Thyroid gland (tissue), 4 donors: ENCODE results near the gene PLEKHA7. TPM values are rescaled to one million over a fixed set of nuclear protein-coding genes. Genes with fewer than 3 reads are reported as not detected.
"Not testable (repeated sequence)": the region's sequence is repeated elsewhere in the genome, so short reads cannot be mapped to it uniquely, and the experiment has no call there.

Experiments used
- DNase-seq, 2 donors: peaks; one replicate each; pipeline ENCODE4 v3.0.0-alpha.2; 2019
- H3K27ac ChIP-seq, 3 donors: fragments of 200-600 bp; sonication (generic); 1 replicate in 2 of 3; 2 replicates in 1 of 3; pipeline ENCODE4 v1.5.1; 2016 to 2019; ENCODE audit warnings: mild to moderate bottlenecking in 1 of 3, moderate library complexity in 1 of 3
- H3K27me3 ChIP-seq: fragments of 200-600 bp; sonication (generic); one replicate; pipeline ENCODE4 v1.5.1; 2019
- H3K36me3 ChIP-seq, 2 donors: fragments of 200-600 bp; sonication (generic); one replicate each; pipeline ENCODE4 v1.5.1; 2016 to 2019
- H3K4me1 ChIP-seq, 2 donors: fragments of 200-600 bp; sonication (generic); one replicate each; pipeline ENCODE4 v1.5.1; 2017 to 2019
- H3K4me3 ChIP-seq, 3 donors: fragments of 200-600 bp; sonication (generic); replicated peaks in 1 of 3; 1 replicate in 2 of 3; 2 replicates in 1 of 3; pipeline ENCODE4 v1.5.1; 2016; ENCODE audit warnings: mild to moderate bottlenecking in 1 of 3
- H3K9me3 ChIP-seq: fragments of 200-600 bp; sonication (generic); one replicate; pipeline ENCODE4 v1.5.1; 2017
- POLR2A ChIP-seq, 2 donors: fragments of 450-650 bp; IDR thresholded peaks; one replicate each; pipeline ENCODE4 v1.6.1; 2017; ENCODE audit warnings: antibody characterized with exemption in 2 of 2, mild to moderate bottlenecking in 2 of 2, moderate library complexity in 1 of 2
- WGBS, 2 donors: methylation state at CpG; one replicate each; pipeline ENCODE4 v1.1.5; 2017; 5-methylcytosine and 5-hydroxymethylcytosine counted together
- intact Hi-C: fragments of 100-400 bp; cut with DNase I; formaldehyde crosslinking; loops from one replicate; pipeline ENCODE4 v1.15.1; 2023
- total RNA-seq, 4 donors: library from RNA; depleted of rRNA; stranded (reverse); fragments of >200 nt; gene quantifications; one replicate each; pipeline ENCODE4 v1.2.3, GENCODE V29; 2016
- TF ChIP-seq, protein P1 (sequence below), 6 experiments: fragments of 200-600 bp in 3 of 6; fragments of 450-650 bp in 3 of 6; sonication (generic) in 3 of 6; IDR thresholded peaks; one replicate each; pipeline ENCODE4 v1.5.1; 2016 to 2019; ENCODE audit warnings: antibody characterized with exemption in 6 of 6, mild to moderate bottlenecking in 2 of 6, inconsistent platforms in 1 of 6, moderate library complexity in 1 of 6

PLEKHA7 gene
- total RNA-seq, 4 donors from 2014 or later, result 22.5 to 29.0 (median 23.4) TPM

DNA sequence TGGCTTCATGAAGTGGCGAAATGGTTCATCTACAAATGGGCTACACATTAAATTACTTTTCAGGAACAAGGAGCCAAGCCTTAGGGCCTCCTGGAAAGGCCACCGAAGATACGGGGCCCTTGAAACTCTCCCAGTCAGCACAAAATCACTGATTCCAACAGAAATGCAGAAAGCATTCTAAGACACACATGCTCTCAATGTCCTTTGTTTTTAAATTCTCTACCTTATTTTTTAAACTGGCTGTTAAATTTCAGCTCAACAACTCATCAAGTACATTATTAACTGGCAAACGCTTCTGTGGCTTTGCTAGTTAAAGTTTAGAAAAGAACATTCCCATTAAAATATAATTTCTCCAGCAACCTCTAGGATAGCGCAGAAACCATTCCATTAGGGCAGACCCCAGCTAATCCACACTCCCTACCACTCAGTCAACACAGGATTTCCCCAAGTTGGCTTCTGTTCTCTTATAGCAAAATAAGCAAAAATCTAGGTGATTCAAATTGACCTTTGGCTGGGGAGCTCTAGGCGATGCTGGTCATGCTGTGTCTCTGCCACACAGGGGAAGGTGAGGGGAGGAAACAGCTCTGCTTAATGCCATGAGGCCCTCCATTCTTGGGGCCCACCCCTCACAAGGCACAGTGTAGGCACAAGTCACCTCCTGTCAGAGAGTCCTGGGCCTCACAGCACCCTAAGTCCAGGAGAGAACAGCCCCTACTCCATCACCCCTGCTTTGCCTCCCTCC is 47.1 kb downstream of the PLEKHA7 start:
- intact Hi-C loops, result no loop called here
- Histone ChIP-seq H3K27me3 (no peaks in the 10 kb centered on the region), H3K4me3 (no peak overlapping the region), H3K36me3 (no peaks in the 10 kb centered on the region), H3K4me1 (peaks cover 14 to 23% of the 10 kb centered on the region in 2 donors), H3K27ac (no peak overlapping the region), H3K9me3 (no peaks in the 10 kb centered on the region)
- no peak for DNase-seq
- TF ChIP-seq, protein P1, sequence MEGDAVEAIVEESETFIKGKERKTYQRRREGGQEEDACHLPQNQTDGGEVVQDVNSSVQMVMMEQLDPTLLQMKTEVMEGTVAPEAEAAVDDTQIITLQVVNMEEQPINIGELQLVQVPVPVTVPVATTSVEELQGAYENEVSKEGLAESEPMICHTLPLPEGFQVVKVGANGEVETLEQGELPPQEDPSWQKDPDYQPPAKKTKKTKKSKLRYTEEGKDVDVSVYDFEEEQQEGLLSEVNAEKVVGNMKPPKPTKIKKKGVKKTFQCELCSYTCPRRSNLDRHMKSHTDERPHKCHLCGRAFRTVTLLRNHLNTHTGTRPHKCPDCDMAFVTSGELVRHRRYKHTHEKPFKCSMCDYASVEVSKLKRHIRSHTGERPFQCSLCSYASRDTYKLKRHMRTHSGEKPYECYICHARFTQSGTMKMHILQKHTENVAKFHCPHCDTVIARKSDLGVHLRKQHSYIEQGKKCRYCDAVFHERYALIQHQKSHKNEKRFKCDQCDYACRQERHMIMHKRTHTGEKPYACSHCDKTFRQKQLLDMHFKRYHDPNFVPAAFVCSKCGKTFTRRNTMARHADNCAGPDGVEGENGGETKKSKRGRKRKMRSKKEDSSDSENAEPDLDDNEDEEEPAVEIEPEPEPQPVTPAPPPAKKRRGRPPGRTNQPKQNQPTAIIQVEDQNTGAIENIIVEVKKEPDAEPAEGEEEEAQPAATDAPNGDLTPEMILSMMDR (IDR thresholded peaks at IDR 0.05), result no peak
- no peak for TF ChIP-seq POLR2A (IDR thresholded peaks at IDR 0.05)
- 72 to 75% methylated on average over 6 of the region's 6 CpGs for WGBS, 2 donors

DNA sequence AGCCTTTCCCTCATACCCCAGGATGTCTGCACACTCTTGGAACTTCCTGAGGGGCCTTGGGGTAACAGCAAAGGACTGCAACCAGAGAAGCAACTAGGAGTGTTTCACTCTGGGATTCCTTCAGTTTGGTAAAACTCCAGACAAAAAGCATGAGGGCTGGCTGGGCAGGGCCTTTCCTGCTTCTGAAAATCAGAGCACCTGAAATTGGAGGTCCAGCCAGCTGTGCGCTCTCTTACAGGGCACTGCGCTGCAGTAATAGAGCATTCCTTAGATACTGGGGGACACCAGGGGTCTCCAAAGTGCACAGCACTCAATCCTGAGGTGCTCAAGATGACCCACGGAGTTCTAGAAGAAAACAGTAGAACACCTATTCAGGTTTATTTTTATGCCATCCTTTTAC is 49.7 kb downstream of the PLEKHA7 start:
- no peaks in the 10 kb centered on the region for H3K9me3 ChIP-seq
- no peak for DNase-seq
- H3K4me3 ChIP-seq, result no peak overlapping the region
- H3K27ac ChIP-seq, result no peak overlapping the region
- TF ChIP-seq POLR2A (IDR thresholded peaks at IDR 0.05), result no peak
- TF ChIP-seq, protein P1 (IDR thresholded peaks at IDR 0.05), result no peak
- peaks cover 14 to 23% of the 10 kb centered on the region in 2 donors for H3K4me1 ChIP-seq
- 93 to 98% methylated on average over 3 of the region's 3 CpGs for WGBS, 2 donors
- no peaks in the 10 kb centered on the region for H3K36me3 ChIP-seq
- intact Hi-C loops, result no loop called here
- H3K27me3 ChIP-seq, result no peaks in the 10 kb centered on the region

DNA sequence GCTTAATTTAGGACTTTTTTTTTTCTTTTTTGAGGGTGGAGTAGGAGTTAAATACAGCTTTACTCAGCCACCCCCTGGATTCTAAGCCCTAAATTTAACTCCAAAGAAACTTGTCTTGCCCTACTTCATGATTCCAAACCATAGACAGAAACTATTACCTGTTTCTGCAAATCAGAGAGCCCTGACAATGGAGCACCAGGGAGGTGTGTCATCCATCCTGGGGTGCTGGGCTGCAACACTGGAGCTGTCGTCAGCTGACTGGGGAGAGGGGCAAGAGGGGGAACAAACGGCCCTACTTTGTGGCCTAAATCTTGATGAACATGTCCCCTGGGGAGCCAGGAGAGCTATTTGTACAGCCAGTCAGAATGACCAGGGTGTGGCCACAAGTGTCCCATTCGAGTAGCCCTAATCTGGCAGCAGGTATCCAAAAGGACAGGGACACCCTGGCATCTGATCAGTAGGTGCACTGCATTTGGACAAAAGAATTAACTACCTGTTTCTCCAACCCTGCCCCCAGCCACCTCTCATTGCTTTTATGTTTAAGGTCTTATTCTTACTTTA is 50.8 kb downstream of the PLEKHA7 start:
- H3K27ac ChIP-seq, result no peak overlapping the region

DNA sequence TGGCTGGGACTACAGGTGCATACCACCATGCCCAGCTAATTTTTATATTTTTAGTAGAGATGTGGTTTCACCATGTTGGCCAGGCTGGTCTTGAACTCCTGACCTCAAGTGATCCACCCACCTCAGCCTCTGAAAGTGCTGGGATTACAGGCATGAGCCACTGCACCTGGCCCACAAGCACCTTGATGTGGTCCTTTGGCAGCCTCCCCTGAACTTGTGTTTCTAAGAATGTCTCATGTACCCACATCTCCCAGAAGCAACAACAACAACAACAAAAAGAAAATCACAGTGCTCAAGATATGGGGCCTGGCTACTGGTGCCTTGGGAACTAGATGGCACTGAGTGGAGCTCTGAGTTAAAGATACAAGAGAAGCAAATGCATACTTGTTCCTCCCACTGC is 51.6 kb downstream of the PLEKHA7 start:
- H3K9me3 ChIP-seq, H3K27me3 ChIP-seq, intact Hi-C loops, H3K36me3 ChIP-seq, H3K27ac ChIP-seq, DNase-seq, H3K4me3 ChIP-seq: not testable (repeated sequence)
- peaks cover 11 to 16% of the 10 kb centered on the region in 2 donors for H3K4me1 ChIP-seq

More for the DNA sequence above, 50.8 kb downstream of the PLEKHA7 start:
- Histone ChIP-seq H3K4me3 (no peak overlapping the region), H3K4me1 (peaks cover 14 to 23% of the 10 kb centered on the region in 2 donors), H3K9me3 (no peaks in the 10 kb centered on the region), H3K36me3 (no peaks in the 10 kb centered on the region), H3K27me3 (no peaks in the 10 kb centered on the region)
- no peak for TF ChIP-seq POLR2A (IDR thresholded peaks at IDR 0.05)
- TF ChIP-seq, protein P1 (IDR thresholded peaks at IDR 0.05), result no peak
- intact Hi-C loops, result no loop called here
- 56 to 57% methylated on average over 3 of the region's 3 CpGs for WGBS, 2 donors
- DNase-seq, result no peak

DNA sequence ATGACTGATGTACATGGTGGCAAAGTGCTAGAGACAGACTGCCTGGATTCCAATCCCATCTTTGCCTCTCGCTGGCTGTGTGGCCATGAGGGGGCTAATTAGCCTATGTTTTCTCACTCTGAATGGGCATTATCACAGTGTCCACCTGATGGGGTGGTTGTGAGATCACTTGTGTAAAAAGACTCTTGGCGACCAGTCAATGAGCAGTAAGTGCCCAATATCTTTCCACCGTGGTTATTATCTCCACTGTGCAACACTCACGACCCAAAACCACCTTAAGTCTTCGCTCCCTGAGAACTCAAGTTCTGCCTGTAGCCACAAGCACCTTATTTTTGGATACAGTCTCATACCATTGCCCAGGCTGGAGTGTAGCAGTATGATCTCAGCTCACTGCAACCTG is 52.1 kb downstream of the PLEKHA7 start:
- intact Hi-C loops, result no loop called here
- Histone ChIP-seq H3K9me3 (no peaks in the 10 kb centered on the region), H3K27ac (no peak overlapping the region), H3K36me3 (no peaks in the 10 kb centered on the region), H3K27me3 (no peaks in the 10 kb centered on the region), H3K4me3 (no peak overlapping the region), H3K4me1 (peaks cover 6 to 12% of the 10 kb centered on the region in 2 donors)
- TF ChIP-seq POLR2A (IDR thresholded peaks at IDR 0.05), result no peak
- TF ChIP-seq, protein P1 (IDR thresholded peaks at IDR 0.05), result no peak
- WGBS, 2 donors, result 77 to 88% methylated on average over 5 of the region's 5 CpGs
- DNase-seq, result no peak
